Loucy (cell line): Measurements from ENCODE around the gene SLC25A26.

ENCODE experiments used
- EZH2phosphoT487 ChIP-seq: fragments of 200-600 bp; IDR thresholded peaks from 2 replicates; pipeline ENCODE4 v1.6.1; 2018; ENCODE audit warnings: antibody characterized with exemption, mild to moderate bottlenecking, moderate library complexity, borderline replicate concordance
- TF ChIP-seq, protein P1 (sequence below): fragments of 200-600 bp; sonication (generic); conservative IDR thresholded peaks from 2 replicates; pipeline ENCODE4 v1.5.1; 2014; ENCODE audit warnings: mild to moderate bottlenecking, antibody characterized with exemption, low read length

DNA sequence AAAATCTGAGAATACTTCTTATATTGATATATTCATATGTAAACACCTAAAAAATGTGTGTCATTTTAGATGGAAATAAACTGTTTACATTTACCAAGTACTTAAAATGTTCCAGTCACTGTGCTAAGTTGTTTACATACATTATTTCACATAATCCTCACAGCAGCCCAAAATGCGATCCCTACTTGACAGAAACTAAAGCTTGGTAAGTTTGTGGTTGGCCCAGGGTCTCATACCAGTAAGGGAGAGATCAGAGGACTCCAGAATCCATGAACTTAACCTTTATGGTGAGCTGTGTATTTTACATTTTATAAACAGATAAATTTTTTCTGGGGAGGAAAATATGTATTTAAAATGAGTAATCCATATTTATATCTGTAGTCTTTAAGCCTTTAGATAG, 51.2 kb downstream of the SLC25A26 start:
- TF ChIP-seq EZH2phosphoT487 = no peak
- TF ChIP-seq, protein P1, sequence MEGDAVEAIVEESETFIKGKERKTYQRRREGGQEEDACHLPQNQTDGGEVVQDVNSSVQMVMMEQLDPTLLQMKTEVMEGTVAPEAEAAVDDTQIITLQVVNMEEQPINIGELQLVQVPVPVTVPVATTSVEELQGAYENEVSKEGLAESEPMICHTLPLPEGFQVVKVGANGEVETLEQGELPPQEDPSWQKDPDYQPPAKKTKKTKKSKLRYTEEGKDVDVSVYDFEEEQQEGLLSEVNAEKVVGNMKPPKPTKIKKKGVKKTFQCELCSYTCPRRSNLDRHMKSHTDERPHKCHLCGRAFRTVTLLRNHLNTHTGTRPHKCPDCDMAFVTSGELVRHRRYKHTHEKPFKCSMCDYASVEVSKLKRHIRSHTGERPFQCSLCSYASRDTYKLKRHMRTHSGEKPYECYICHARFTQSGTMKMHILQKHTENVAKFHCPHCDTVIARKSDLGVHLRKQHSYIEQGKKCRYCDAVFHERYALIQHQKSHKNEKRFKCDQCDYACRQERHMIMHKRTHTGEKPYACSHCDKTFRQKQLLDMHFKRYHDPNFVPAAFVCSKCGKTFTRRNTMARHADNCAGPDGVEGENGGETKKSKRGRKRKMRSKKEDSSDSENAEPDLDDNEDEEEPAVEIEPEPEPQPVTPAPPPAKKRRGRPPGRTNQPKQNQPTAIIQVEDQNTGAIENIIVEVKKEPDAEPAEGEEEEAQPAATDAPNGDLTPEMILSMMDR = no peak
